AG09309 (cell line): ENCODE data around the gene NHERF2.

ENCODE experiments used
- DNase-seq: peaks from one replicate; pipeline ENCODE4 v3.0.0-alpha.2; 2010; ENCODE audit warnings: low read depth
- H3K4me3 ChIP-seq: 2 replicates; pipeline ENCODE4 v1.5.1; 2011; ENCODE audit warnings: mild to moderate bottlenecking, low read depth, low read length, moderate library complexity; ENCODE audit not compliant: control insufficient read depth
- TF ChIP-seq, protein P1 (sequence below): IDR thresholded peaks from 2 replicates; pipeline ENCODE4 v1.5.1; 2011; ENCODE audit warnings: mild to moderate bottlenecking, low read depth, low read length, inconsistent platforms; ENCODE audit not compliant: insufficient read depth, control insufficient read depth; ENCODE audit errors: missing control alignments

NHERF2 gene

DNA sequence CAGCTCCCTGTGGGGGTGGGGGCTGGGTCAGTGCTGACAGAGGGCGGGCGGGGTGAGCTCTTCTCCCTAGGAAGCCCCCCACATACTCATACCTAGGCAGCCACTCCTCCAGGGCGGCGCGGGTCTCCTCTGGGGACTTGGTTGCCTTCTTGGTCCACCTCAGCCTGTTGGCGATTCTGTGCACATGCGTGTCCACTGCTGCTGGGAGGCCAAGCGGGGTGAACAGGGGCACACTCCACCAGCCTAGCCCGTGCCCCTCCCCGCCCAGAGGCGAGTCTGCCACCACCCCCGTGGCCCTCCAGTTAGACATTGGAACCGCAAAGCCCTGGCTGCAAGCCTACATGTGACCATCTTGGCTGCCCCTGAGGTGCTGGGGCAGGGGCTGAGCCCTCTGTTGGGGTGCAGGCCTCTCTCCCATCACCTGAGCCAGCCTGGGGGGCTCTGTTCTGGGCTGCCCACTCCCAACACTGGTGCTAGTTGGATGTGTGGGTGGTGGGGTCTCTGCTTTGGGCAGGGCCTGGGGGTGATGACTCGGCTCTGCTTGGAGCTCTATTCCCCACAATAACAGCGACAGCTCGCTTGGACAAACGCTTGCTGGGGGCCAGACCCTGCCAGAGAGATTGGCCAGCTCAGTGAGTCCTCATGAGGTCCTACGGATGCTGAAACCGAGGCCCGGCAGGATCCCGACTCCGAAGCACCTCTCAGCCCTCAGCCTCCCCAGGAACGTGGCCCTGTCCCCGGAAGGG is 13.5 kb downstream of the NHERF2 start:
- no peak overlapping the region for H3K4me3 ChIP-seq
- TF ChIP-seq, protein P1, sequence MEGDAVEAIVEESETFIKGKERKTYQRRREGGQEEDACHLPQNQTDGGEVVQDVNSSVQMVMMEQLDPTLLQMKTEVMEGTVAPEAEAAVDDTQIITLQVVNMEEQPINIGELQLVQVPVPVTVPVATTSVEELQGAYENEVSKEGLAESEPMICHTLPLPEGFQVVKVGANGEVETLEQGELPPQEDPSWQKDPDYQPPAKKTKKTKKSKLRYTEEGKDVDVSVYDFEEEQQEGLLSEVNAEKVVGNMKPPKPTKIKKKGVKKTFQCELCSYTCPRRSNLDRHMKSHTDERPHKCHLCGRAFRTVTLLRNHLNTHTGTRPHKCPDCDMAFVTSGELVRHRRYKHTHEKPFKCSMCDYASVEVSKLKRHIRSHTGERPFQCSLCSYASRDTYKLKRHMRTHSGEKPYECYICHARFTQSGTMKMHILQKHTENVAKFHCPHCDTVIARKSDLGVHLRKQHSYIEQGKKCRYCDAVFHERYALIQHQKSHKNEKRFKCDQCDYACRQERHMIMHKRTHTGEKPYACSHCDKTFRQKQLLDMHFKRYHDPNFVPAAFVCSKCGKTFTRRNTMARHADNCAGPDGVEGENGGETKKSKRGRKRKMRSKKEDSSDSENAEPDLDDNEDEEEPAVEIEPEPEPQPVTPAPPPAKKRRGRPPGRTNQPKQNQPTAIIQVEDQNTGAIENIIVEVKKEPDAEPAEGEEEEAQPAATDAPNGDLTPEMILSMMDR, result no peak
- no peak for DNase-seq

DNA sequence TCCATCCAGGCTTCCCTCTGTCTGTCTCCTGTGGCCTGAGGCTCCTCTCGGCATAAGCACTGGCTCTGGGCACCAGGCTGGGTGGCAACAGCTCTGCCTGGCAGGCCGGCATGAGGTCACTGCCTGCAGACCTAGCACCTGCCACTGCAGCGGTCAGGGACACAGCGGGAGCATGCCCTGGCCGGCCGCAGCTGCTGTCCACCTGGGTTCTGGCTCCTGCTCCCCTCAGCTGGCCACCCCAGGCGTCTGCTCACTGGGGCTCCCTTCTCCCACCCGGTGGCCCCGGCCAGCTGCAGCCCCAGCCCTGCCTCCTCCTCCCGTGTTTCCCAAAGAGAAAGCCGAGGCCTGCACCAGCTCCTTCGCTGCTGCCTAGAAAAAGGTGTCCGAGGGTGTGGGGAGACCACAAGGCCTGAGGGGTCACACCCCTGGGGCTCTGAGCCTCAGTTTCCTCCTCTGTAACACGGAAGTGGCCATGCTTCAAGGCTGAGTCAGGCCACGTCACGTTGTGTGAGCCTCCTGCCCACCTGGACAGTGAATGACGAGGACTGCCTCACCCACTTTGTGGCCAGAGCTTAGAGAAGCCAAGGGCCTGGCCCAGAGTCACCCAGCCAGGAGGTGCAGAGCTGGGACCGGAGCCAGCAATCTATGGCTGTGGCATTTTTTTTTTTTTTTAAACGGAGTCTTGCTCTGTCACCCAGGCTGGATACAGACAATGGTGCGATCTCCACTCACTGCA is 14.3 kb downstream of the NHERF2 start:
- no peak overlapping the region for H3K4me3 ChIP-seq
- no peak for DNase-seq
- TF ChIP-seq, protein P1, result no peak

GRCh38 chr16:2042171-2042985 is 15.7 kb downstream of the NHERF2 start:
- no peak for DNase-seq
- H3K4me3 ChIP-seq, result no peak overlapping the region
- TF ChIP-seq, protein P1, result no peak

DNA sequence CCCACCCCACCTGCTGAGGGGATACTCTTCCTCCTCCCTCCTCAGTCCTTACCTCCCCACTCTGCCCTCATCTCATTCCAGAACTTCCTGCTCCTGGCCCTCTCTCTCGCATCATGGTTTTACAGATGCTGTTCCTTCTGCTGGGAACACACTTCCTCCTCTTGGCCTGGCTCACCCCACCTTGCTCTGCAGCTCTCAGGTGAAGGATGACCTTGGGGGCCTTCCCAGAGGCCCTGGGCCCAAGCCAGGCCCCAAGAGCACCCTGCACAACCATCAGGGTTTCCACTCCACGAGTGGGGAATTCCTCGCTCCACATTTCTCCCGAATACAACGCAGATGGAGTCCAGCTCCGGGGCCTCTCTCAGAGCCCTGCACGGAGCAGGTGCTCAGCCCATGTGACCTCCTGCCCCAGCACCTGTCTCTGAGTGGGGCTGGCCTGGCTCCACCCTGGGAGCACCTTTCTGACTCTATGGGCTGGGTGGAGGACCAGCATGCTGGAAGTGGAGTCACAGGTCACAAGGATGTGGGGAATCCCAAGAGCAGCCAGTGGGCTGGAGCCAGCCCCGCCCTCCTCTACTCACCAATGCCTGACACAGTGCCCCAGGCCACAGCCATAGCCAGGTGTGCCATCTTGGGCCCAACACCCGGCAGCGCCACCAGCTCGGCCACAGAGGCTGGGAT is 16.4 kb downstream of the NHERF2 start:
- no peak for DNase-seq
- TF ChIP-seq, protein P1, result no peak
- H3K4me3 ChIP-seq, result no peak overlapping the region

DNA sequence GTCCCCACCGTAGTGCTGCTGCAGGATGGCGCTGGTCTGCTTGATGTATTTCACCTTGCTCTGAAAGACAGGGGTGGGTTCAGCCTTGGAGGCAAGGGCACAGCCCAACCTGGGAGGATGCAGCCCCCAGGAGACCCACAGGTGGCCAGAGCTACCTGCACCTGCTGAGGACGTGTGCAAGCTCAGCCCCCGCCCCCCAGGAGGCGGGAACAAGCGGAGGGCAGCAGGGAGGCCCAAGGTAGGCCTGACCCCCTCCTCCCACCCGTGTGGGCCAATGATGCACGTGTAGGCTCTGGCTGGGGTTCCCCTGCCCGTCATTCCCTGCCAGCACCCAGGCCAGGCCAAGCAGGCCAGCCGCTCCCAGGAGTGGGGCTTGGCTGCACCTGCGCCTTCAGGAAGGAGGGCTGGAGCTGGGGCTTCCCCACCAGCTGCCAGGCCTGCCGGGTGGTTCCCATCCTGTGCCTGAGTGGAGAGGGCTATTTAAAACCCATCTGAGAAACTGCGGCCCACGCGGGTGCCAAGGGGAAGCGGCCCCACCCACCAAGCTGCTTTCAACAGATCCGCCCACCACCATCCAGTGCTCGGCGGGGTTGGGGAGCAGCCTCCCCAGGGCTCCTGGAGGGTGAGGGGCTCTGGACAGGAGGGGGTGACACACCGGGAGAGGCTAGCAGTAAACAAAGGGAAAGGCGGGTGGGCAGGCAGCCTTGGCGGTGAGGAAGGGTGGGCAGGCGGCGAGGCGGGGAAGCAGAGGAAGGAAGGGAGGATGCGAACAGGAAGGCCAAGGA is 17.2 kb downstream of the NHERF2 start:
- DNase-seq, result no peak
- TF ChIP-seq, protein P1, result no peak
- no peak overlapping the region for H3K4me3 ChIP-seq
